ENCODE measurements around the gene TTC16. TPM values are rescaled to one million over a fixed set of nuclear protein-coding genes. Genes with fewer than 3 reads are reported as not detected.
A peak's percentile ranks its signal among the peaks of the same experiment; 100 is the strongest.

The TTC16 gene
- total RNA-seq, 1 donor from 2014 or later: 0.07 TPM

DNA sequence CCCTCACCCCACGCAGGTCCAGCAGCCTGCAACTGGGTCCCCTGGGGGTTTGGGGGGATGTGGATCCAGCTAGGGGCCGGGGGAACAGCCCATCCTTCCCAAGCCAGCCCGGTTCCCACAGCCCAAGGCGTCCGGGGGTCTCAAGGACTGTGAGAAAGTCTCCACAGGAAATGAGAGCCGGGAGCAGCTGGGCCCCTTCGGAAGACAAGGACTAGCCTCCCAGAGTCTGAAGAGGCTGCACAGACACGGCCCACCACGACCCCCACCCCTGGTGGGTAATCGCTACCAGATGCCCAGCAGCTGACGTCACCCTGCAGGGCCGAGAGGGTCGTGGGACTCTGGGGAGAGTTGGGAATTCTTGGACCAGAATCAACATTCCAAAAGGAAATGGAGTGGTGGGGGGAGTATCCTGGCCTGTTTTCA, 52.0 kb downstream of the TTC16 start:
- peaks cover 57% of the 10 kb centered on the region for H3K27me3 Mint-ChIP-seq
- H3K36me3 Mint-ChIP-seq (ENCODE audit: insufficient read depth): no peaks in the 10 kb centered on the region
- DNase-seq (ENCODE audit: low spot score, unreplicated experiment): no peak
- no peak overlapping the region for H3K4me3 Mint-ChIP-seq (ENCODE audit: low read depth)
- H3K27ac Mint-ChIP-seq: no peak overlapping the region
- TF ChIP-seq, protein P1, sequence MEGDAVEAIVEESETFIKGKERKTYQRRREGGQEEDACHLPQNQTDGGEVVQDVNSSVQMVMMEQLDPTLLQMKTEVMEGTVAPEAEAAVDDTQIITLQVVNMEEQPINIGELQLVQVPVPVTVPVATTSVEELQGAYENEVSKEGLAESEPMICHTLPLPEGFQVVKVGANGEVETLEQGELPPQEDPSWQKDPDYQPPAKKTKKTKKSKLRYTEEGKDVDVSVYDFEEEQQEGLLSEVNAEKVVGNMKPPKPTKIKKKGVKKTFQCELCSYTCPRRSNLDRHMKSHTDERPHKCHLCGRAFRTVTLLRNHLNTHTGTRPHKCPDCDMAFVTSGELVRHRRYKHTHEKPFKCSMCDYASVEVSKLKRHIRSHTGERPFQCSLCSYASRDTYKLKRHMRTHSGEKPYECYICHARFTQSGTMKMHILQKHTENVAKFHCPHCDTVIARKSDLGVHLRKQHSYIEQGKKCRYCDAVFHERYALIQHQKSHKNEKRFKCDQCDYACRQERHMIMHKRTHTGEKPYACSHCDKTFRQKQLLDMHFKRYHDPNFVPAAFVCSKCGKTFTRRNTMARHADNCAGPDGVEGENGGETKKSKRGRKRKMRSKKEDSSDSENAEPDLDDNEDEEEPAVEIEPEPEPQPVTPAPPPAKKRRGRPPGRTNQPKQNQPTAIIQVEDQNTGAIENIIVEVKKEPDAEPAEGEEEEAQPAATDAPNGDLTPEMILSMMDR (IDR thresholded peaks at IDR 0.05; ENCODE audit: unreplicated experiment): no peak
- H3K4me1 Mint-ChIP-seq (ENCODE audit: low read depth): peaks cover 4% of the 10 kb centered on the region
- H3K9me3 Mint-ChIP-seq (ENCODE audit: low read depth): no peaks in the 10 kb centered on the region

DNA sequence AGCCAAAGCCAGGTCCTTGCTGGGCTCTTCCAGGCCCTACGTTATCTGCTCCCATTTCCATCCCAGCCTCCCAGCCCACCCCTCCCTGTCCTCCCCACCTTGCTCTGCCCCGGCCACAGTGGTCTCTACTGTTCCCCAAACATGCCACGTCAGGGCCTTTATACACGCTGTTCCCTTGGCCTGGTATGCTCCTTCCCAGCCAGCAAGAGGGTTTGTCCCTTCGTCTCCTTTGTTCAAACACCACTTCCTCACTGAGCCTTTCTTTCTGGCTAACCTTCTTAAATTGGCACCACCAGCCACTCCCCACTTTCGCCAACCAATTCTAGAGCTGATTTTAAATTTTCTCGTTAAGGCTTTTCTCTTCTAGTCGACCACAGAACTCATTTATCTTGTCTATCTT, 52.8 kb downstream of the TTC16 start:
- Mint-ChIP-seq H3K4me1 (ENCODE audit: low read depth) (peaks cover 4% of the 10 kb centered on the region), H3K36me3 (ENCODE audit: insufficient read depth) (no peaks in the 10 kb centered on the region), H3K9me3 (ENCODE audit: low read depth) (no peaks in the 10 kb centered on the region), H3K4me3 (ENCODE audit: low read depth) (no peak overlapping the region), H3K27ac (no peak overlapping the region), H3K27me3 (peaks cover 53% of the 10 kb centered on the region)
- TF ChIP-seq, protein P1 (IDR thresholded peaks at IDR 0.05; ENCODE audit: unreplicated experiment): no peak
- DNase-seq (ENCODE audit: low spot score, unreplicated experiment): no peak

DNA sequence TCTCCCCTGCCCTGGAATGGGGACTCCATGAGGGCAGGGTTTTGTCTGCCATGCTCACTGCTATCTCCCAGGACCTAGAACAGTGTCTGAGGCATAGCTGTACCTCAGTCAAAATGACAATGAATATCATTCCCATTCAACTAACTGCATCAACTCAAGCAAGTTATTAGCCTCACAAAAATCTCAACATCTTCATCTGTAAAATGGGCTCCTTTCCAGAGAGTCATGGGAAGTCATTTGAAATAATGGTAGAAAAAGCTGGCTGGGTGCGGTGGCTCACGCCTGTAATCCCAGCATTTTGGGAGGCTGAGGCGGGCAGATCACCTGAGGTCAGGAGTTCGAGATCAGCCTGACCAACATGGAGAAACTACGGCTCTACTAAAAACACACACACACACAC, 53.2 kb downstream of the TTC16 start:
- H3K27ac Mint-ChIP-seq: no peak overlapping the region

DNA sequence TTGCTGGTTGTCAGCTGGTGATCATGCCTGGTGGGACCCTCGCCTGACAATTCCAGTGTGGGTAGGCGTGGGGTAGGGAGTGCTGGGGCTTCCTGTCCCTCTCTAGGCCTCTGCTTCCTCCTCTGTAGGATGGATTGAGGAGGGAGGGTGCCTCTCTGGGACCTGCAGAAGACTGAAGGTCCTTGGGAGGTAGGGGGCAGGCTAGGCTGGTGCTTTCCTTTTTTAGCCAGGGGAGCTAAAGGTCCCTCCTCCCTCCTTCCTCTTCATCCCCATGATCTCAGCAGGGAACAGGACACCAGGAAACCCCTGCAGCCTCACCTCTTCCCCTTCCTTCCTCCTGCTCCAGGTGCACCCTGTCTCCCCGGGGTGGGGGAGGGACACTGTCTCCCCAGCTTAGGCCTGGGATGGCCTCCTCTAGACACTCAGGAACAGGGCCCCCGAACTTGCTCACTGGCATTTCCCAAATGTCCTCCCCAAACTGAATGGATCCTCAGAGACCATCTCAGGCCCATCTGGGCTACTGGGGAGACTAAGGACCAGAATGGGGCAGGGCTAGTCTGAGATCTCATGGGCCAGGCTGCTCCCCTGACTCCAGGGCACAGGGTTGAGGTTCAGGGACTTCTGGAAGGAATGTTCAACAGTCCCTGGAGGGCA, 54.2 kb downstream of the TTC16 start:
- Mint-ChIP-seq H3K9me3 (ENCODE audit: low read depth) (no peaks in the 10 kb centered on the region), H3K27ac (no peak overlapping the region), H3K36me3 (ENCODE audit: insufficient read depth) (no peaks in the 10 kb centered on the region), H3K4me1 (ENCODE audit: low read depth) (peaks cover 4% of the 10 kb centered on the region), H3K27me3 (peaks cover 50% of the 10 kb centered on the region), H3K4me3 (ENCODE audit: low read depth) (no peak overlapping the region)
- TF ChIP-seq, protein P1 (IDR thresholded peaks at IDR 0.05; ENCODE audit: unreplicated experiment): no peak
- no peak for DNase-seq (ENCODE audit: low spot score, unreplicated experiment)

More for the DNA sequence above, 53.2 kb downstream of the TTC16 start:
- Mint-ChIP-seq H3K27me3 (peaks cover 53% of the 10 kb centered on the region), H3K36me3 (ENCODE audit: insufficient read depth) (no peaks in the 10 kb centered on the region), H3K9me3 (ENCODE audit: low read depth) (no peaks in the 10 kb centered on the region), H3K4me1 (ENCODE audit: low read depth) (peaks cover 4% of the 10 kb centered on the region), H3K4me3 (ENCODE audit: low read depth) (no peak overlapping the region)
- TF ChIP-seq, protein P1 (IDR thresholded peaks at IDR 0.05; ENCODE audit: unreplicated experiment): no peak
- no peak for DNase-seq (ENCODE audit: low spot score, unreplicated experiment)

DNA sequence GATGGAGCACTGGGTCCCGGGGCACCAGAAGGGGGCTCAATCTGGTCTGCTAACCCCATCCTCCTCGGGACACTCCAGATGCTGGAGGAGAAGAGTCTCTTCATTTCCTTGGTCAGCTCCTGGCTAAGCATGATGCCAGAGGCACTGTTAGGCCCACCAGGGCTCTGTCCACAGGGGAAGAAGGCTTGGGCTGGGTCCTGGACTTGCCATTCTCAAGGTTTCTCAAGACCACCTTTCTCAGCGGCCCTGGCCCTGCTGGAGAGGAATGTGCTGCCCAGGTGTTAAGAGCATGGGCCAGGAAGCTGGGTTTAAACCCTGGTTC, 54.7 kb downstream of the TTC16 start:
- Mint-ChIP-seq H3K27ac (no peak overlapping the region), H3K4me3 (ENCODE audit: low read depth) (peak overlapping the region; percentile 71), H3K9me3 (ENCODE audit: low read depth) (no peaks in the 10 kb centered on the region), H3K27me3 (peaks cover 45% of the 10 kb centered on the region), H3K4me1 (ENCODE audit: low read depth) (peaks cover 4% of the 10 kb centered on the region), H3K36me3 (ENCODE audit: insufficient read depth) (no peaks in the 10 kb centered on the region)
- no peak for DNase-seq (ENCODE audit: low spot score, unreplicated experiment)
- TF ChIP-seq, protein P1 (IDR thresholded peaks at IDR 0.05; ENCODE audit: unreplicated experiment): no peak
